GM19240 (cell line): ENCODE measurements around the gene PLCB2.
A peak's percentile ranks its signal among the peaks of the same experiment; 100 is the strongest.

Experiments used
- DNase-seq: peaks from one replicate; pipeline ENCODE4 v3.0.0; 2011; ENCODE audit warnings: low spot score; ENCODE audit not compliant: insufficient read length

PLCB2 gene

DNA sequence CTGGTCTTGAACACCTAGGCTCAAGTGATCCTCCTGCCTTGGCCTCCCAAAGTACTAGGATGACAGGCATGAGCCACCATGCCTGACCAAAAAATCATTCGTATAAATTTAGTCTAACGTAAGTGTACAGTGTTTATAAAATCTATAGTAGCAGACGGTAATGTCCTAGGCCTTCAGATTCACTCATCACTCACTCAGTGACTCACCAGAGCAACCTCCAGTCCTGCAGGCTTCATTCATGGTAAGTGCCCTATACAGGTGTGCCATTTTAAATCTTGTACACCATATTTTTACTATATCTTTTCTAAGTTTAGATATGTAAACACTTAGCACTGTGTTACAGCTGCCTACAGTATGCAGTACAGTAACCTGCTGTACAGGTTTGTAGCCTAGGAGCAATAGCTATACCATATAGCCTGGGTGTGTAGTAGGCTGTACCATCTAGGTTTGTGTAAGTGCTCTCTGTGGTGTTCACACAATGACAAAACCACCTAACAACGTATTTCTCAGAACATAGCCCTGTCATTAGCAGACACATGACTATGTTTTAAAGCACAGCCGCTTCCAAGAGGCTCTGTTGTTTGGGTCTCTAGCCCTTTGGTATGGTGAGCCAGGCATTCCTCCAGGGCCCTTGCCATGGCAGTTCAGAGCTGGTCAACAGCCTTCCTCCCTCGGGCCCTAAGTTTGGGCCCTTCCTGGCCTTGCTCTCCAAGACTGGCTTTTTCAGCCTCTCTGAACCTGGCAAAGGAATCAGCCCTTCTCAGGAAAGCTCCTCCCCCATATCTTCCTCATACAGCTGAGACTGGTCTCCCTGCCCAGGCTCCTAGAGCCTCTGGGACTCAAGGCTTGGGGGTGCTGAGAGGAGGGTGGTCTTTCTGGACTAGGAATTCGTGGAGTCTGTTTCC lies 34.9 kb upstream of the PLCB2 start:
- no peak for DNase-seq

- no peak for DNase-seq
Measured at GRCh38 chr15:40340740-40341400, 33.1 kb upstream of the PLCB2 start, which contains the start of gene CCDC9B. CCDC9B (minus strand) TSS chr15:40340939; CDS start chr15:40340819, 120 bp downstream.

DNA sequence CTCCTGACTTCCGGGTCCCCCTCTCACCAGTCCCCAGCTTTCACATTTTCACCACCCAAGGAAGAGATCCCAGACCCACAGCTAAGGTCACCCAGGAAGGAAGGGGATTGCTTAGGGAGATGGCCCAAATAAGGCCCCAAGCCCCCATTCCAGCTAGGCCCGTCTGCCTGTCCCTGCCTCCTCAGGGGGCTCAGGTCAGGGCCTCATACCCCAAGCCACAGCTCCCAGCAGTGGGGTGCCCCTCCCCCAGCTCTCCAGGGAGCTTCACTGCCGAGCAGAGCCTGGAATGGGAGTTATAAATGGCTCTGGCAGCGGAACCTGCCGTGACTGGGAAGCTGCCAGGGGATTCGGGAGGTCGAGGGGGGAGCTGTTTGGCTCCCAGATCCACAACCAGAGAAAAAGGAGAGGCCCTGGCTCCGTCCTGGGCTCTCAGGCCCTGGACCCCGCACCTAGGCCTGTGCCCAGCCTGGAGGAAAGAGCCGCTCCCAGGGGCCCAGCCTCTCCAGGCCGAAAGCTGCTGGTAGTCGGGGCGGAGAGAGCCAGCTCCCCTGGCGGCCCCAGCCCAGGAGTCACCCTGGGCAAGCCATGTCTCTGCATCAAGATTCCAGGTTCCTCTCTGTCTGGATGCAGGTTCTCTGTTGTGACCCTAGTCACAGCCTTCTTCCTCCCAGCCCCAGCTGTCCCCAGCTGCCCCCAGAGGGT lies 32.5 kb upstream of the PLCB2 start:
- no peak for DNase-seq

- DNase-seq, result no peak
Measured at GRCh38 chr15:40339621-40339945, 31.8 kb upstream of the PLCB2 start.

- DNase-seq, result no peak
Measured at GRCh38 chr15:40338921-40339620, 31.3 kb upstream of the PLCB2 start.

DNA sequence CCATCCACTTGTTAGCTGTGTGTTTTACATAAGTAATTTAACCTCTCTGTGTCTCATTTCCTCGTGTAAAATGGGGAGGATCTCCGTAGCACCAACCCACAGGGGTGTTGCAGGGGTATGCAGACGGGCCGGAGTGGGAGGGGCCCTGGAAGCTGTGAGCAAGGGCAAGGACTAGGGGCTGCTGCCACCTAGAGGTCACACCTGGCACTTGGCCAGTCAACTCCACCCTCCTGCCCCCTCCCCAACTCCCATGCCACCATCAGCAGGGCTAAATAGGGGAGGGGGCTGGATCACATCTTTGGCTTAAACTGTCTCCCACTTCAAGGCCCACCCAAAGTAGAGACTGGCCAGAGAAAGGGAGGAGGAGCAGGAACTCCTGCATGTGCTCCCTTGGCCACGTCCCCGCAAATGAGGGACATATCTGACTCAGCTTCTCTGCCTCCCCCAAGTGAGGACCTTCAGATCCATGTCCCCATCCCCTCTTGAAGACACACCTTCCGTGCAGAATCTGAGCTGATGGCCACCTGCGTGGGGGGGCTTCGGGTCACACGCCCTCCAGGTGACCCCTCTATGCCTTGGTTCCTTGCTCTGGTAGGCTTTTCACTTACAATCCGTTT lies 30.4 kb upstream of the PLCB2 start:
- DNase-seq, result peak; percentile 85

GRCh38 chr15:40337597-40337996 lies 29.9 kb upstream of the PLCB2 start:
- DNase-seq, result no peak

GRCh38 chr15:40336744-40337122 lies 29.0 kb upstream of the PLCB2 start:
- DNase-seq, result no peak

- no peak for DNase-seq
Measured at GRCh38 chr15:40335938-40336743, 28.4 kb upstream of the PLCB2 start.

DNA sequence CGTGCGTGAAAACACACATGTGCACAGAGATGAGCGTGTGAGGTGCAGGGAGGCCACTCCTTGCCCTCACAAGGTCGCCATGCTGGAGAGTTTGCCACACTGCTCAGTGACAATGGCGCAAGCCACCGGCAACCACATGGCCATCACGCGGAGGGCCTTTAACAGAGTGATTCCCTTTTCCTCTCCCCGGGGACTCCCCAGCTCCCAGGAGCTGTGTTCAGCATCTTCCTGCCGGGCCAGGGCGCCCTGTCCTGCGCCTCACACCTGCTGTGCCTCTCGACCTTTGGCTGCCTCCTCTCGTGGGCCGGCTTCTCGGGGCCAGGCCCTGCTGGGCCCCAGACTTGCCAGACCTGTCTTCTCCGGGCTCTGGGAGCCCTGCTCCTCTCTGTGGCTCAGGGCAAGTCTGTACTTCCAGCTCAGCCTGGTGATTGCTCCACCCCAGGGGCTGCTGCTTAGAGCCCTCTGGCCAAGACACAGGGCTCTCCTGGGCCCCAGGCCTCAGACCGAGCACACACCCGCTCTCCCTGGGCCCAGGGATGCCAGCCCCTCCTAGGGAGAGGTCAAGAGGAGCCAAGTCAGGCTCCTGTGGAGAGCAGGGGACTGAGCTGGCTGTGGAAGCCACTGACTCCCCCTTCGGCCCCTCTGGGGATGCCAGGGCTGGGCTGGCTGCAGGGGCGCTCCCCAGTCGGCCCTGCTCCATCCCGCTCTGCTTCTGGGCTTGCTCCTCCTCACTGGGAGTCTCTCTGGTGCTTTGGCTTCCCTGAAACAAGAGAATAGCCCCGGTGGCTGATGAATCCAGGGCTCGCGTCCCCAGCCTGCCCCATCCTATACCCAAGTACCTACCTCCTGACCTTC lies 27.4 kb upstream of the PLCB2 start:
- no peak for DNase-seq

GRCh38 chr15:40334541-40334940 lies 26.8 kb upstream of the PLCB2 start:
- no peak for DNase-seq

DNA sequence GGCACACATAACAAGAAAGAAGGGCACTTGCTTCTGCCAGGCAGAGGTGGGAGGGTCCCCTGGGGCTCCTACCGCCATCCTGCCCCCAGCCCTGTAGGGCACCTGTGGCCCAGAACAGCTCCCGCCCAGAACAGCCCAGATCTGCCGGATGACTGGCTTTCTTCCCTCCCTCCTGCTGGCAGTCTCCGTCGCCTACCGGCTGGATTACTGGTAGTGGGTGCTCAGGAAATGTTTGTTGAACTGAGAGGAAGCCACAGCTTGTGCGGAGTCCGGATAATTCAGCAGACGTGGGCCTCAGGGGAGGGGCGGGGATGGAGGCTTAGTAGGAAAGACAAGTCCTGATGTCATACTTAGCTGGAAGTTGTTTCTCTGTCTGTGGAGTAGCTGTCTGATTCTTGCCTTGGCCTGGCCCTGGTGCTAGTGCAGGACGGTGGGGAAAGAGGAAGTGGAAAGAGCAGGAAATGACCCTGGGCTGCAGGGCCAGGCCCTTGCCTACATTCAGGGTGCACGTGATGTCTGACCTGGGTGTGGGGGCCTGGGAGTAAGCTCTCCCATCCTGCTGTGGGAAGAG lies 26.3 kb upstream of the PLCB2 start:
- no peak for DNase-seq

DNA sequence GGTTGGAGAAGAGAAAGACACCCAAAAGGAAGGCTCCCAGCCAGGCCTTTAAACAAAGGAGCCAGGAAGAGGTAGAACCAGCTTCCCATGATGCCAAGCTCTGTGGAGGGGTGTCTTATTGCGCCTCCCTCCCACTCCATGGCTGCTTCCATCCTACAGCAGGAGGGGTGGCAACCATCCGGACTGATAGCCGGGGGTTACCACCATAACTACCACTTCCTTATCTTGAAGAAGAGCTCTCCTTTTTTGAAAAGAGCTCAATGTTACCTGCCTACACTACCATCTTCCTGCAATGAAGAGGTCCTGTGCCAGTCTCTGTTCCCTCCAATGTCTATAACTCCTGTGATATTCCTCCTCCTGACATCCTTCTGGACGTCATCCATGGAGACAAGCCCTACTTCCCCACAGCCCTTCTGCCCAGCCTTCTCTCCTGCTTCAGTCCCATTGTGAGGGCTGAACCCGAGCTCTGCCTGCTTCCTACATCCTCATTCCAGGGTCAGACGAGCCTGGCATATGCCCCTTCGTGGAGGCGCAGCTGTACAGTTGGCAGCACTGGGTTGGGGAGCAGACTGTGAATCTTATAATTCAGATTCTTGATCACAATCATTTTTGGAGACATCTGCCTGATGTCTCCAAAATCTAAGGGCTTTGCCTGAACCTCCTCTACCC lies 24.5 kb upstream of the PLCB2 start:
- DNase-seq, result no peak

GRCh38 chr15:40331637-40332036 lies 23.9 kb upstream of the PLCB2 start:
- DNase-seq, result no peak

- no peak for DNase-seq
Measured at GRCh38 chr15:40331026-40331425, 23.3 kb upstream of the PLCB2 start.

DNA sequence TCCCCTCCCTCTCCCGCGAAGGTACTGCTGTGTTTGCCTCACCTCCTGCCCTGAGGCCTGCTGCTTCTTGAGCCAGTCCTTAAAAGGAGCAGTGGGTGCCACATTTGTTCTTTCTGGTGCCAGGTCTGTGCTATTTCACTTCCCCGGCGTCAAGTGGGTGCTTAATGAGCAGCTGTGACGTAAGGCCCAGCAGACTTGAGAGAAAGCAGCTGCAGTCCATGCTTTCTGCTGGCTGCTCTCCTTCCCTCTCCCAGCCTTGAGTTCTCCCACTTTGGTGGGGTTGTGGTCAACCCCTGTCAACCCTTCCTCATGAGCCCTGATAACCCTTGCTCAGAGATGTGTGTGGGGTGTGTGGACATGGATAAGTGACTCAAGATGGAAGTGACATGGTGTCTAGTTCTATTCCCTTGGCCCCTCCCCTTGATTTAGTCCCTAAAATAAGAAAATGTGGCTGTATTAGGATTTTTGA lies 22.7 kb upstream of the PLCB2 start:
- DNase-seq, result no peak

GRCh38 chr15:40329804-40330203 lies 22.1 kb upstream of the PLCB2 start:
- no peak for DNase-seq

GRCh38 chr15:40328751-40329150 lies 21.0 kb upstream of the PLCB2 start:
- DNase-seq, result no peak
